ENCODE measurements around the gene EPHA7.

- TF ChIP-seq, protein P1, sequence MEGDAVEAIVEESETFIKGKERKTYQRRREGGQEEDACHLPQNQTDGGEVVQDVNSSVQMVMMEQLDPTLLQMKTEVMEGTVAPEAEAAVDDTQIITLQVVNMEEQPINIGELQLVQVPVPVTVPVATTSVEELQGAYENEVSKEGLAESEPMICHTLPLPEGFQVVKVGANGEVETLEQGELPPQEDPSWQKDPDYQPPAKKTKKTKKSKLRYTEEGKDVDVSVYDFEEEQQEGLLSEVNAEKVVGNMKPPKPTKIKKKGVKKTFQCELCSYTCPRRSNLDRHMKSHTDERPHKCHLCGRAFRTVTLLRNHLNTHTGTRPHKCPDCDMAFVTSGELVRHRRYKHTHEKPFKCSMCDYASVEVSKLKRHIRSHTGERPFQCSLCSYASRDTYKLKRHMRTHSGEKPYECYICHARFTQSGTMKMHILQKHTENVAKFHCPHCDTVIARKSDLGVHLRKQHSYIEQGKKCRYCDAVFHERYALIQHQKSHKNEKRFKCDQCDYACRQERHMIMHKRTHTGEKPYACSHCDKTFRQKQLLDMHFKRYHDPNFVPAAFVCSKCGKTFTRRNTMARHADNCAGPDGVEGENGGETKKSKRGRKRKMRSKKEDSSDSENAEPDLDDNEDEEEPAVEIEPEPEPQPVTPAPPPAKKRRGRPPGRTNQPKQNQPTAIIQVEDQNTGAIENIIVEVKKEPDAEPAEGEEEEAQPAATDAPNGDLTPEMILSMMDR (conservative IDR thresholded peaks at IDR 0.05 in 1 of 2, IDR thresholded peaks at IDR 0.05 in 1 of 2; ENCODE audit: low read depth in 1 of 2, low read length in 2 of 2), result no peak
- no peak for TF ChIP-seq EZH2 (IDR thresholded peaks at IDR 0.05; ENCODE audit: low read length, missing control alignments)
These were observed 1.3 kb downstream of the EPHA7 start for GRCh38 chr6:93418033-93418407.
